GM21528 (cell line): ENCODE data around the gene MPPE1.
"Not testable (repeated sequence)": the region's sequence is repeated elsewhere in the genome, so short reads cannot be mapped to it uniquely, and the experiment has no call there.

Experiments
- ATAC-seq: cut with Tn5 transposase; IDR thresholded peaks from one replicate; pipeline ENCODE4 v1.9.1; 2021; ENCODE audit warnings: mild to moderate bottlenecking, moderate library complexity; ENCODE audit not compliant: unreplicated experiment, low FRiP score

Gene MPPE1

GRCh38 chr18:11927497-11927896 lies 19.4 kb upstream of the MPPE1 start:
- ATAC-seq: no peak

DNA sequence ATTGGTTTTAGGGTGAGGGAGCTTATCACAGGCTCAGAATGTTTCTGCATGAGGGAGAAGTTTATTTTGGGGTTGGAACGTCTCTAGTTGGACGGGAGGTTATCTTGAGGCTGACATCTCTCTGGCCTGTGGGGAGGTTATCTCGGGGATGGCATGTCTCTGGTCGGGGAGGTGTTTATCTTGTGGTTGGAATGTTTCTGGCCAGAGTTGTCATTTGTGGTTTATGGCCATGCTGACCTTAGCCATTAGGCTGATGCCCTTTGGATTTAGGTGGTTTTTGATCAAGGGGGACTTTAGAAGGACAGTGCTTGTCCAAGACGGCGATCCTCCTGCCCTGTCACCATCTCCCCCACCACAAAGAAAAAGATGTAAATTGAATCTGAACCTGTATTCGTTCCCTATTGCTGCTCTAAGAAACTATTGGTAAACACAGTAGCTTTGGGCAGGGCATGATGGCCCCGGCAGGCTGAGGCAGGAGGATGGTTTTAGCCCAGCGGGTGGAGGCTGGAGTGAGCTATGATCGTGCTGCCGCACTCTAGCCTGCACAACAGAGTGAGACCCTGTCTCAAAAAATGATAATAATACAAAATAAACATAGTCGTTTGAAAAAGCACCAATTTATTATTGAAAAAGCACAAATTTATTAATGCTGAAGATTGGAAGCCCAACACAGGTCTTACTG lies 17.8 kb upstream of the MPPE1 start:
- ATAC-seq: no peak

- no peak for ATAC-seq
Measured at GRCh38 chr18:11923450-11923849, 15.3 kb upstream of the MPPE1 start.

- ATAC-seq: not testable (repeated sequence)
Measured at GRCh38 chr18:11919522-11919921, 11.4 kb upstream of the MPPE1 start.

DNA sequence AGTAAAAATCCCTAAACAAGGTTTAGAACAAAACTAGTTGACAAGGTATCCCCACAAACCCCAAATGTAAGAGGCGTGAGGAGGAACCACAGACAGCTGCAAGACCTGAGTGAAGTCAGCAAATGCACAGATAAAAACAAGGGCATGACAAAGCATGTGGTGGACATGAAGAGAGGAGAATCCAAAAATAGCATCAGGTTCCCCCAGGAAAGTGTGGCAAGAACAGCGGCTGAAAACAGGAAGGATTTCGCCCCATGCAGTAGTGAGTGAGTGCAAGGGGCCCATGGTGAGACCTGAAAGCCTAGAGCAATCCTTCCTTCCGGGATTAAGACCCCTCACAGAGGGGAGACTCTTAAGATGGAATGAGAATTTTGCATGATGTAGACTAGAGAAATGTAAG lies 8.8 kb upstream of the MPPE1 start:
- ATAC-seq: not testable (repeated sequence)

DNA sequence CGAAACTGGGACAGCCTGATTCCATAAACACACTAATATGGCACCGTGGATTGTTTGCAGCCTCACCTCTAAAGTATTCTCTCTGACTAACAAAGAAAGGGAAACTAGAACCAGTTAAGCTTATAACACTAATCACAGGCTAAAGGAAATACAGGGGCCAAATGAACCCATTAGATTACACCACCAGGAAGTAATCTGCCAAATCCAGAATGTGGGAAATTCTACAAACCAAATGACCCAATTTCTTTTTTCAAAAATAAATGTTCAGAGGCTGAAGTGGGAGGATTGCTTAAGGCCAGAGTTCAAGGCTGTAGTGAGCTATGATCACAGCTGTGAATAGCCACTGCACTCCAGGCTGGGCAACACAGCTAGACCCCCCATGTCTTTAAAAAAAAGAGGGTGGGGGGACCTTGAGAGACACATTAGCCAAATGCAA lies 1.5 kb upstream of the MPPE1 start:
- no peak for ATAC-seq

DNA sequence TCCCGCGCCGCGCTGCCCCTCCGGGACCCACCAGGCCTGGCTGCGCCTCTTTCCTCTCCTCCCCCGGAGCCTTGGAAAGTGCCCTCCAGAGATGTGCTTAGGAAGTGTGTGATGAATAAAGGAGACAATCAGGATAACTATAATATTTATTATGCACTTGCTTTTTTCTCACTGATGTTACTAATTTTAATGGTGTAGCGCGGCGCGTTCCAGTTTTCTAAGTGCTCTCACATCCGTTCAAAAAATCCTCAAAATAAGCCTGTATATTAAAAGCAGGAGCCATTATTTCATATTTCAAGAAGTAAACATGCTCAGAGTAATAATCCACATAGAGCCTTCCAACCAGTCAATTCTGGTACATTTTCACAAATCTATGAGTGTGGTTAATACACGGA lies 941 bp upstream of the MPPE1 start:
- ATAC-seq: no peak

GRCh38 chr18:11906926-11907874 lies 917 bp downstream of the MPPE1 start:
- ATAC-seq: no peak

DNA sequence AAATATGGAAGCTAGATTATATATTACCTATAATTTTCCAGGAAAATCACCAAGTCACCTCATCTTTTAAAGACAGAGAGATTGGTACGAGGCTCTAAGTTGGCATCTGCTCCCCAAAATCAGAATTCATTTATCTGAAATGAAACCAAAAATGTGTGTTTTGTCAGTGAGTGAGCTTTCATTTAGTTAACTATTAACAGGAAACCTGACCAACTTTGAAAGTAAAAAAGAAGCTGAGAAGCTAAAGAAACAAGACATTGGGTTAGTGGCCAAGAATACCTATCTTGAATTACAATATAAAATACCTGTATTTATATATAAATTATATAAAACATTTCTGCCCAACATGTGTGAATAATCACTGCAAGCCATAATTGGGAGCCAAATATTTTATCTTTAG lies 1.9 kb downstream of the MPPE1 start:
- ATAC-seq: no peak

GRCh38 chr18:11905613-11906012 lies 2.5 kb downstream of the MPPE1 start:
- ATAC-seq: no peak

- ATAC-seq: no peak
Measured at GRCh38 chr18:11902522-11903292, 5.4 kb downstream of the MPPE1 start.

DNA sequence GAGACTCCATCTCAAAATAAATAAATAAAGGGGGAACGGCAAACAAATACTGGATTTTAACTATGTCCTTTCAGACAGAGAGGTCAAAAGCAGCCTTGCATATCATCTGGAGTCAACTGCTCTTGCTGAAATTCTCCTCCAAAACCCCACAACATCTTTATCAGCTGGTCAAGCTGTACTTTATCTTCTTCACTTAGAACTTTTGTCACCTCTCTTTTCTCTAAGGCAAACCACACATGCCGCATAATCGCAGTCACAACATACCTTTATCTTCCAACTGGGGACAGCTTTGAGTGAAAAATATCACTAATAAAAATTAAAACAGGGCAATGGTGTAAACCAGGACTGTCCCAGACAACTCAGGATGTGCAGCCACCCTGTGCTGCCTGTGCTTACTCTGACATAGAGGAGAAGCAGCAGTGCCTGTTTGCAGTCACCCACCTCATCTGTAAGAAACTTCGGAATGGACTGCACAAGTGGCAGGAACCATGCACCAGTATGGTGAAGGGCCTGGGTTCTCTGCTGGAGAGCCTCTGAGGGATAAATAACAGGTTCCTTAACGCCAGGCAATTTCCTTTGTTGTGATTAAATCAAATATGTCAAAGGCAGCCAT lies 6.2 kb downstream of the MPPE1 start:
- ATAC-seq: no peak

GRCh38 chr18:11899063-11899462 lies 9.1 kb downstream of the MPPE1 start:
- no peak for ATAC-seq

DNA sequence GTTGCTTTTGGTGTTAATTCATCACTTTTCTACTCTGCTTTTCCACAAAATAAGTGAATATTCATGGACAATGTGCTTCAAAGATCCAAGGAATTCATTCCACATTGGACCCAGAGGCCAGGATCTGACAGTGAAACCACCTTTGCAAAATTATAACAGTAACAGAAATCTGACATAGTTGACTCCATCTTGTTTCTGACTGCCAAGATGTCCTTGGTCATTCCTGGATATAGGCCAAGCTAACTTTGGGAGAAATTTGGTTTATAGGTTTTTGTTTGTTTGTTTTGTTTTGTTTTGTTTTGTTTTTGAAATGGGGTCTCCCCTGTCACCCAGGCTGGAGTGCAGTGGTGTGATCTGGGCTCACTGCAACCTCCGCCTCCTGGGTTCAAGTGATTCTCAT lies 10.3 kb downstream of the MPPE1 start:
- ATAC-seq: no peak

GRCh38 chr18:11892438-11892837 lies 15.7 kb downstream of the MPPE1 start:
- ATAC-seq: not testable (repeated sequence)

- no peak for ATAC-seq
Measured at GRCh38 chr18:11891737-11892136, 16.4 kb downstream of the MPPE1 start.

- no peak for ATAC-seq
Measured at GRCh38 chr18:11889284-11889683, 18.8 kb downstream of the MPPE1 start.

DNA sequence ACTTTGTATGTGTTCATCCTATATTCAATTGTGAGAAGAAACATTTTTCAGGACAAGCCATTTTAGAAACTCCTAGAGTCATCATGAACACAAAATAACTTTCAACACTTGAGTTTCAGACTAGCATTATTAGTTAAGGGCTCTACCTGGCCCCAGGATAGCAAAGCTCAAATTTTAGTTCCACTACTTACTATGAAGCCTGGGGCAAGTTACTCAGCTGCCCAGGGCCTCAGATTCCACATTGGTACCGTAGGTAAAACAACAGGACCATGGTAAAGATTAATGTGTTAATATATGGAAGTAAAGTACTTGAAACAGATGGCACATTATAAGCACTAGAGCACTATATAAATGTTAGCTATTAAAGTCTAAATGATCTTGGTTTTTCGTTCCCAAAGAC lies 19.4 kb downstream of the MPPE1 start:
- ATAC-seq: no peak

DNA sequence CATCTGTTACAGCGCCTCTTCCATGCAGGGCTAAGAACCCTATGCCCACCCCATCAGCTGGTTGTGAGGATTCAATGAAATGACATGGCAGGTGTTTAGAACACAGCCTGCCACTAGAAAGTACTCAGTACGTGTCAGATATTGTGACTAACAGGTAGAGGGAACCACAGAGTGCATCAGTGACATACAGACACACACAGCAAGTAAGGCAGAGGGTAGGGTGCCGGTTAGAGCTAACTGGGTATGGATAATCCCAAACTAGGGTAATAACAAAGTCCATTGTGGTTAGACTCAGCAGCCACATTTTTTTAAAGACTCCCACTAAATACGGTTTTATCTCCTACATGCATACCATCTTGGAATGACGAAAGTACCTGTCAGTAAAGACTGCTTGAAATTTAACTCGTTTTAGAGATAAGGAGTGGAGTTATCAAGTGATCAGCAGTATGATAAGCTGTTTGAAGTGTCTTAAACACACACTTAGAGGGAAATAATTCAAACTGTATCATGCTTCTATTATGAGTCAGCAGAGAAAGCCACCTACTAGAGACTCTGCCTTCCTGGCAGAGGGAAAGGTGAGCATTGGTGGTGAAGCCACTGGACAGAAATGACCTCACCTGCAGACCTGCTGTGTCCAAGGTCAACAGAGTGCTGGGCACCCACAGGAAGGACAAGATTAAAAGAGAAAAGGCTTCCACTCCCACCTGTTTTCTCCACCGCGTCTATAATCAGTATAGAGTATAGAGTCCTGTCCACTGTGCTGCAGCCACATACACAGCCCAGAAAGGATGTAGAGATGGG lies 20.6 kb downstream of the MPPE1 start:
- ATAC-seq: no peak
